B cell (primary cell): Measurements from ENCODE around the gene NLRC5. TPM values are rescaled to one million over a fixed set of nuclear protein-coding genes. Genes with fewer than 3 reads are reported as not detected.

Experiments
- ATAC-seq: fragments of 200-7000 bp; cut with Tn5 transposase; one replicate; pipeline ENCODE4 v1.10.0; 2021; ENCODE audit warnings: low read depth, mild to moderate bottlenecking, moderate number of reproducible peaks, moderate library complexity
- CTCF ChIA-PET: fragments of 350-600 bp; sonication (Branson Sonifier 250); formaldehyde crosslinking; loops from one replicate; lab custom pipeline; 2021; ENCODE audit warnings: antibody characterized with exemption, inconsistent platforms; lab: Charles Lee
- POLR2A ChIA-PET: fragments of 350-600 bp; sonication (Branson Sonifier 250); formaldehyde crosslinking; loops from one replicate; lab custom pipeline; 2021; ENCODE audit warnings: antibody characterized with exemption; lab: Charles Lee
- DNase-seq: peaks from one replicate; pipeline ENCODE4 v3.0.0; 2013
- H2AFZ ChIP-seq: 2 replicates; pipeline ENCODE4 v1.6.1; 2012; ENCODE audit warnings: mild to moderate bottlenecking, low read depth, low read length; ENCODE audit not compliant: insufficient read depth, poor library complexity, severe bottlenecking
- H3K27ac ChIP-seq, 2 donors: 1 replicate in 1 of 2; 2 replicates in 1 of 2; pipeline ENCODE4 v1.5.1; 2012 to 2013; ENCODE audit warnings: low read length in 2 of 2, mild to moderate bottlenecking in 2 of 2, moderate library complexity in 1 of 2
- H3K27me3 ChIP-seq, 4 experiments: fragments of 200-600 bp in 1 of 4; sonication (generic) in 1 of 4; replicated peaks in 1 of 4; 1 replicate in 2 of 4; 2 replicates in 2 of 4; pipeline versions ENCODE4 v1.6.1 to v1.7.0; 2013 to 2016; ENCODE audit warnings: low read length in 3 of 4, mild to moderate bottlenecking in 2 of 4, mixed read lengths in 1 of 4, moderate library complexity in 1 of 4; ENCODE audit not compliant: insufficient read depth in 4 of 4, control insufficient read depth in 3 of 4; ENCODE audit errors: control extremely low read depth in 1 of 4
- H3K36me3 ChIP-seq, 2 experiments: replicated peaks in 1 of 2; 1 replicate in 1 of 2; 2 replicates in 1 of 2; pipeline versions ENCODE4 v1.6.1 to v1.7.1; 2013; ENCODE audit warnings: low read length in 1 of 2; ENCODE audit not compliant: insufficient read depth in 2 of 2, control insufficient read depth in 1 of 2; ENCODE audit errors: control extremely low read depth in 1 of 2, extremely low read depth in 1 of 2
- H3K4me1 ChIP-seq, 2 donors: fragments of 200-600 bp in 1 of 2; sonication (generic) in 1 of 2; 1 replicate in 1 of 2; 2 replicates in 1 of 2; pipeline versions ENCODE4 v1.5.1 to v1.6.1; 2013 to 2017; ENCODE audit warnings: low read length in 2 of 2; ENCODE audit not compliant: control insufficient read depth in 2 of 2, insufficient read depth in 2 of 2
- H3K4me2 ChIP-seq: replicated peaks from 2 replicates; pipeline ENCODE3; 2012; ENCODE audit warnings: mild to moderate bottlenecking, low read depth, low read length; ENCODE audit not compliant: poor library complexity, severe bottlenecking
- H3K4me3 ChIP-seq, 5 experiments: fragments of 200-600 bp in 1 of 5; sonication (generic) in 1 of 5; 1 replicate in 3 of 5; 2 replicates in 2 of 5; pipeline versions ENCODE4 v1.5.1 to v1.7.0; 2011 to 2016; ENCODE audit warnings: low read length in 4 of 5, mild to moderate bottlenecking in 4 of 5, low read depth in 2 of 5, control low read depth in 1 of 5, moderate library complexity in 1 of 5; ENCODE audit not compliant: insufficient read depth in 1 of 5; ENCODE audit errors: control extremely low read depth in 1 of 5, extremely low read depth in 1 of 5
- H3K79me2 ChIP-seq: fragments of 200-600 bp; sonication (generic); one replicate; pipeline ENCODE4 v1.6.0; 2016; ENCODE audit warnings: low read length; ENCODE audit not compliant: control insufficient read depth, insufficient read depth
- H3K9ac ChIP-seq: fragments of 200-600 bp; sonication (generic); 2 replicates; pipeline ENCODE4 v1.6.1; 2017; ENCODE audit warnings: mild to moderate bottlenecking, low read length, moderate library complexity
- H3K9me3 ChIP-seq, 3 donors: one replicate each; pipeline versions ENCODE4 v1.6.1 to v1.7.1; 2013; ENCODE audit warnings: low read length in 2 of 3; ENCODE audit not compliant: control insufficient read depth in 2 of 3, insufficient read depth in 1 of 3; ENCODE audit errors: control extremely low read depth in 1 of 3
- H4K20me1 ChIP-seq: 2 replicates; pipeline ENCODE4 v1.6.0; 2012; ENCODE audit warnings: mild to moderate bottlenecking, low read length; ENCODE audit not compliant: insufficient read depth, control insufficient read depth, poor library complexity, severe bottlenecking
- H3K27ac Mint-ChIP-seq: one replicate; pipeline ENCODE4 v1.8.0; 2021; ENCODE audit warnings: mixed read lengths
- H3K27me3 Mint-ChIP-seq: one replicate; pipeline ENCODE4 v1.8.0; 2021; ENCODE audit warnings: mixed read lengths
- H3K4me1 Mint-ChIP-seq: one replicate; pipeline ENCODE4 v1.8.0; 2021; ENCODE audit warnings: mixed read lengths
- H3K4me3 Mint-ChIP-seq: one replicate; pipeline ENCODE4 v1.8.0; 2021; ENCODE audit warnings: mixed read lengths
- H3K9me3 Mint-ChIP-seq: one replicate; pipeline ENCODE4 v1.8.0; 2022; ENCODE audit warnings: mixed read lengths; ENCODE audit not compliant: insufficient read depth
- CTCF ChIP-seq: fragments of 200-600 bp; IDR thresholded peaks from one replicate; pipeline ENCODE4 v1.8.0; 2022; ENCODE audit warnings: antibody characterized with exemption, mild to moderate bottlenecking
- EZH2 ChIP-seq: IDR thresholded peaks from 2 replicates; pipeline ENCODE4 v1.6.1; 2012; ENCODE audit warnings: borderline replicate concordance, low read depth, mild to moderate bottlenecking, moderate library complexity, low read length; ENCODE audit not compliant: insufficient read depth, poor library complexity, severe bottlenecking
- WGBS: methylation state at CpG from one replicate; pipeline ENCODE4 v1.1.5; 2013; ENCODE audit warnings: missing lambda C conversion rate; ENCODE audit not compliant: insufficient coverage; 5-methylcytosine and 5-hydroxymethylcytosine counted together
- intact Hi-C: fragments of 100-400 bp; cut with micrococcal nuclease; formaldehyde crosslinking; loops from one replicate; pipeline ENCODE4 v1.10.0; 2022
- polyA plus RNA-seq: library from polyadenylated mRNA; depleted of rRNA; stranded (reverse); fragments of >200 nt; gene quantifications from 2 replicates; pipeline ENCODE4 v1.2.3, GENCODE V29; 2012
- total RNA-seq, 2 donors: library from RNA; stranded (reverse); fragments of 120-200 nt in 1 of 2; gene quantifications; 1 replicate in 1 of 2; 2 replicates in 1 of 2; pipeline versions ENCODE4 v1.2.3 to v1.2.4, GENCODE V29; 2013 to 2022

Gene NLRC5
- total and polyA plus RNA-seq, 2 donors (not counting 1 experiment from before 2014, with no cell fraction given) = 349 to 510 TPM

GRCh38 chr16:57027067-57027466 lies 37.7 kb downstream of the NLRC5 start:
- Histone ChIP-seq H3K79me2 (peaks cover 23% of the 10 kb centered on the region), H3K9me3 (no peaks in the 10 kb centered on the region), H2AFZ (no peak overlapping the region), H4K20me1 (no peaks in the 10 kb centered on the region), H3K27me3 (no peaks in the 10 kb centered on the region), H3K4me1 (peaks cover 0 to 54% of the 10 kb centered on the region in 2 donors), H3K4me2 (no peak overlapping the region), H3K36me3 (peaks cover 3 to 80% of the 10 kb centered on the region in 2 experiments), H3K9ac (no peak overlapping the region), H3K27ac (no peak overlapping the region), H3K4me3 (no peak overlapping the region)
- ATAC-seq (no peak), DNase-seq (no peak)
- Mint-ChIP-seq H3K4me3 (no peak overlapping the region), H3K27ac (peak overlapping the region; percentile 54), H3K27me3 (no peaks in the 10 kb centered on the region), H3K4me1 (peaks cover 26% of the 10 kb centered on the region), H3K9me3 (no peaks in the 10 kb centered on the region)
- no peak for TF ChIP-seq EZH2
- TF ChIP-seq CTCF = no peak
- intact Hi-C loops = no loop called here
- 100% methylated on average over 1 of the region's 2 CpGs for WGBS
- POLR2A ChIA-PET = interaction anchor here (1.0 kb wide), 1 partner anchor 15 kb away, joined by 4 read pairs; no protein-coding TSS in a partner anchor
- CTCF ChIA-PET = interaction anchor here (1.3 to 1.4 kb wide), 3 partner anchors 12 to 62 kb away, joined by 3 to 5 read pairs (median 5); no protein-coding TSS in a partner anchor

- Histone ChIP-seq H3K27ac (no peak overlapping the region), H3K79me2 (peaks cover 23% of the 10 kb centered on the region), H4K20me1 (no peaks in the 10 kb centered on the region), H3K4me3 (no peak overlapping the region), H2AFZ (no peak overlapping the region), H3K9ac (no peak overlapping the region), H3K4me1 (peaks cover 0 to 51% of the 10 kb centered on the region in 2 donors), H3K4me2 (no peak overlapping the region), H3K36me3 (peaks cover 3 to 75% of the 10 kb centered on the region in 2 experiments), H3K27me3 (no peaks in the 10 kb centered on the region), H3K9me3 (no peaks in the 10 kb centered on the region)
- whole genome bisulfite sequencing = 25% methylated on average over 1 of the region's 4 CpGs
- H3K27me3 Mint-ChIP-seq = no peaks in the 10 kb centered on the region
- no peak for ATAC-seq
- ChIA-PET POLR2A (interaction anchor here (1.0 kb wide), 1 partner anchor 14 kb away, joined by 4 read pairs; no protein-coding TSS in a partner anchor), CTCF (interaction anchor here (1.3 to 1.4 kb wide), 3 partner anchors 11 to 63 kb away, joined by 3 to 5 read pairs (median 5); no protein-coding TSS in a partner anchor)
- TF ChIP-seq CTCF = no peak
- no peaks in the 10 kb centered on the region for H3K9me3 Mint-ChIP-seq
- intact Hi-C loops = no loop called here
- H3K4me1 Mint-ChIP-seq = peaks cover 28% of the 10 kb centered on the region
- no peak overlapping the region for H3K4me3 Mint-ChIP-seq
- H3K27ac Mint-ChIP-seq = peak overlapping the region; percentile 70
- DNase-seq = no peak
These were observed 38.7 kb downstream of the NLRC5 start for GRCh38 chr16:57028086-57028485.
